ENCODE measurements around the gene DNAJB2.
A peak's percentile ranks its signal among the peaks of the same experiment; 100 is the strongest.

DNAJB2 gene

DNA sequence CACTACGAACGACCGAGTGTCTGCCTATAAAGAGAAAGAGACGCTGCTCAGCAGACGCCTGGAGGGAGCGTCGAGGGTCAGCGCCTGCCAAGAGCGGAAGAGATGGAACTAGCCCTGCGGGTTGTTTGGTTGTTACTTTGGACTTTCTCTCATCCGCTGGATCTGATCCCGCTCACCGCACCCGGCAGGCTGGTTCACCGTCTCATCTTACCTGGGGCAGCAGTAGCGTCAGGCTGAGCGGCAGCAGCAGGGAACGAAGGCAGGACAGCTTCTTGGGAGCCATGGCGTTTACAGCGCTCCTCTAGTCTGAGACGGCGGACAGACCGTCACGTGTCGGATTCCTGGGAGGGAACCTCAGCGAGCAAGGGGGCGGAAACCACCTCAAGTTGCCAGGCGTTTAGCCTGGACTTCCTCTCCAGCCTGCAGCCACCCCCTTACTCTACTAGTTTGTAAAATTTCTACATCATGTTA lies 35.8 kb upstream of the DNAJB2 start:
- H3K4me1 ChIP-seq (ENCODE audit: low read length): peaks cover 24% of the 10 kb centered on the region
- no peaks in the 10 kb centered on the region for H3K9me2 ChIP-seq (replicated peaks; ENCODE audit: insufficient read depth, low read length)
- TF ChIP-seq EZH2 (optimal IDR thresholded peaks at IDR 0.05; ENCODE audit: low read depth, low read length) (no peak), EZH2phosphoT487 (IDR thresholded peaks at IDR 0.05; ENCODE audit: low read length) (no peak)
- TF ChIP-seq, protein P1, sequence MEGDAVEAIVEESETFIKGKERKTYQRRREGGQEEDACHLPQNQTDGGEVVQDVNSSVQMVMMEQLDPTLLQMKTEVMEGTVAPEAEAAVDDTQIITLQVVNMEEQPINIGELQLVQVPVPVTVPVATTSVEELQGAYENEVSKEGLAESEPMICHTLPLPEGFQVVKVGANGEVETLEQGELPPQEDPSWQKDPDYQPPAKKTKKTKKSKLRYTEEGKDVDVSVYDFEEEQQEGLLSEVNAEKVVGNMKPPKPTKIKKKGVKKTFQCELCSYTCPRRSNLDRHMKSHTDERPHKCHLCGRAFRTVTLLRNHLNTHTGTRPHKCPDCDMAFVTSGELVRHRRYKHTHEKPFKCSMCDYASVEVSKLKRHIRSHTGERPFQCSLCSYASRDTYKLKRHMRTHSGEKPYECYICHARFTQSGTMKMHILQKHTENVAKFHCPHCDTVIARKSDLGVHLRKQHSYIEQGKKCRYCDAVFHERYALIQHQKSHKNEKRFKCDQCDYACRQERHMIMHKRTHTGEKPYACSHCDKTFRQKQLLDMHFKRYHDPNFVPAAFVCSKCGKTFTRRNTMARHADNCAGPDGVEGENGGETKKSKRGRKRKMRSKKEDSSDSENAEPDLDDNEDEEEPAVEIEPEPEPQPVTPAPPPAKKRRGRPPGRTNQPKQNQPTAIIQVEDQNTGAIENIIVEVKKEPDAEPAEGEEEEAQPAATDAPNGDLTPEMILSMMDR (IDR thresholded peaks at IDR 0.05; ENCODE audit: low read length): no peak
- peaks cover 10% of the 10 kb centered on the region for H3F3A ChIP-seq (ENCODE audit: insufficient read depth, low read length)
- H3K4me3 ChIP-seq (ENCODE audit: low read length): no peak overlapping the region
- H3K36me3 ChIP-seq (replicated peaks; ENCODE audit: insufficient read depth, low read length): no peaks in the 10 kb centered on the region
- no peak overlapping the region for H3K4me2 ChIP-seq (ENCODE audit: low read depth, low read length)
- peaks cover 19% of the 10 kb centered on the region for H3K79me2 ChIP-seq (ENCODE audit: low read length)
- no peak overlapping the region for H3K9ac ChIP-seq (ENCODE audit: low read length)
- DNase-seq: no peak
- no peaks in the 10 kb centered on the region for H3K9me3 ChIP-seq (replicated peaks; ENCODE audit: insufficient read depth, low read length)
- H3K27me3 ChIP-seq (replicated peaks; ENCODE audit: insufficient read depth, low read length): no peaks in the 10 kb centered on the region
- no peaks in the 10 kb centered on the region for H4K20me1 ChIP-seq (ENCODE audit: insufficient read depth, low read length)
- no peak overlapping the region for H2AFZ ChIP-seq (ENCODE audit: low read length)
- no peak overlapping the region for H3K27ac ChIP-seq (ENCODE audit: low read length)

DNA sequence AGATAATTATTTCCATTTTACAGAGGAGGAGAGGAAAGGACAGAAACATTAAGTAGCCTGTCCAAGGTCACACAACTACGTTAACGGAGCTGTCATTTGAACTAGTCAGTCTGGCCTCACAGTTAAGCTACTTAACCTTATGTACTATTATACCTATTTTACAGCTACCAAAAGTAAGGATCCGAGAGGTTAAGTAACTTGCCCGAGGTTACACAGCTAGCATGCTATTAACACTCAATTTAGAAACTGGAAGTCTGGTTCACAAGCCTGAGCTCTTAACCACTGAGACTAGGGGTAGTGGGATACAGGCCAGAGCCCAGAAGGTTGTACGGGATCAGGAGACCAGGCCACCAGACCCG lies 34.4 kb upstream of the DNAJB2 start:
- Histone ChIP-seq H3K4me1 (ENCODE audit: low read length) (peaks cover 38% of the 10 kb centered on the region), H3K4me2 (ENCODE audit: low read depth, low read length) (peak overlapping the region; percentile 94), H3F3A (ENCODE audit: insufficient read depth, low read length) (peaks cover 24% of the 10 kb centered on the region), H3K79me2 (ENCODE audit: low read length) (peaks cover 28% of the 10 kb centered on the region), H3K9ac (ENCODE audit: low read length) (peak overlapping the region; percentile 93), H3K9me3 (replicated peaks; ENCODE audit: insufficient read depth, low read length) (no peaks in the 10 kb centered on the region), H3K36me3 (replicated peaks; ENCODE audit: insufficient read depth, low read length) (no peaks in the 10 kb centered on the region), H3K27ac (ENCODE audit: low read length) (peak overlapping the region; percentile 62; the same call in 1 of the 2 replicates), H3K27me3 (replicated peaks; ENCODE audit: insufficient read depth, low read length) (no peaks in the 10 kb centered on the region), H4K20me1 (ENCODE audit: insufficient read depth, low read length) (no peaks in the 10 kb centered on the region), H3K9me2 (replicated peaks; ENCODE audit: insufficient read depth, low read length) (no peaks in the 10 kb centered on the region), H3K4me3 (ENCODE audit: low read length) (peak overlapping the region; percentile 89), H2AFZ (ENCODE audit: low read length) (peak overlapping the region; percentile 57)
- TF ChIP-seq, protein P1 (IDR thresholded peaks at IDR 0.05; ENCODE audit: low read length): no peak
- TF ChIP-seq EZH2 (optimal IDR thresholded peaks at IDR 0.05; ENCODE audit: low read depth, low read length) (no peak), EZH2phosphoT487 (IDR thresholded peaks at IDR 0.05; ENCODE audit: low read length) (no peak)
- no peak for DNase-seq

DNA sequence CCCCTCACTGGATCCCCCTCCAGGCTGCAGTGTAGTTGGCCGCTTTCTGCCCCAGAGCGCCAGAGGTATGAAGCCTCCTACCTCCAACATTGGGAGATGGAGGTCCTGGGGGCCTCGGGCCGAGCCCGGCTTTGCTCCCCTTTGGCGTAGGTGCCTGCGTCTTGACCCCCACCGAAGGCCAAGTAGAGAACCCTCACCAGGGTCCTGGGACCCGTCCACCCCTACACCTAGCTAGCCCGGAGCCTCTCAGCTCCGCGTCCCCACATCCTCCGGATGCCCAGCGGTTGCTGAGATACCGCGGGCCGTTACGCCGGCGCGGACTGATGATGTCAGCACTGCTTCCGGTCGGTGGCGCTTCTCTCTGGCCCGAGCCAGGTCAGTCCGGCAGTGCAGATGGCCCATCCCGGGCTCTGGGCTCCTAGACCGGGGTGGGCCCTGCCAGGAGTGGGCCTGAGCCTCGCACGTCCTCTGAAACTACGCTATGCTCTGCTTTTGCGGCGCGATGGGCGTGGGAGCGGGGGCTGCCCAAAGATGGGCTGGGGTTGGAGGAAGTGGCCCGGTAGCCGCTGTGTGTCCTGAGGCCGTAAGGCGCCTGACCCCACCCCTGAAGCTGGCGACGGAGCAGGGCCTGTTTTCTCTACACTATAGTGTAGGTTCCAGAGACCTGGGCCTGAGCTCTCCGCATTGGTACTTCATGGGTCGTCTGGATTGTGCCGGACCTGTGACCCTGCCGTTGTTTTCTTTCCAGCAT lies 33.8 kb upstream of the DNAJB2 start, which contains the start of the genes GLB1L and STK16:
TSS of gene GLB1L (minus strand) at position 297 of the 751 bp plus-strand sequence. CDS start 1,871 bp downstream, outside the sequence.
TSS of gene STK16 (plus strand) at position 332 of the 751 bp plus-strand sequence. CDS start 521 bp downstream, outside the sequence.
- Histone ChIP-seq H3K79me2 (ENCODE audit: low read length) (peaks cover 33% of the 10 kb centered on the region), H3K9me2 (replicated peaks; ENCODE audit: insufficient read depth, low read length) (no peaks in the 10 kb centered on the region), H3K27me3 (replicated peaks; ENCODE audit: insufficient read depth, low read length) (no peaks in the 10 kb centered on the region), H3F3A (ENCODE audit: insufficient read depth, low read length) (peaks cover 29% of the 10 kb centered on the region), H3K9me3 (replicated peaks; ENCODE audit: insufficient read depth, low read length) (no peaks in the 10 kb centered on the region), H3K36me3 (replicated peaks; ENCODE audit: insufficient read depth, low read length) (0 out of 2 replicates have a peak, but pooled peaks cover 1% of the 10 kb centered on the region), H3K4me2 (ENCODE audit: low read depth, low read length) (peak within 1 kb of the TSS; percentile 94), H4K20me1 (ENCODE audit: insufficient read depth, low read length) (no peaks in the 10 kb centered on the region), H2AFZ (ENCODE audit: low read length) (peak within 1 kb of the TSS; percentile 57), H3K27ac (ENCODE audit: low read length) (peak within 1 kb of the TSS; percentile 62; the same call in 1 of the 2 replicates), H3K4me3 (ENCODE audit: low read length) (peak within 1 kb of the TSS; percentile 89), H3K9ac (ENCODE audit: low read length) (peak within 1 kb of the TSS; percentile 93), H3K4me1 (ENCODE audit: low read length) (peaks cover 44% of the 10 kb centered on the region)
- TF ChIP-seq EZH2phosphoT487 (IDR thresholded peaks at IDR 0.05; ENCODE audit: low read length) (no peak), EZH2 (optimal IDR thresholded peaks at IDR 0.05; ENCODE audit: low read depth, low read length) (no peak)
- TF ChIP-seq, protein P1 (IDR thresholded peaks at IDR 0.05; ENCODE audit: low read length): no peak
- DNase-seq: peak; percentile 95
